Measurements from ENCODE around the gene RYK.
"Not testable (repeated sequence)": the region's sequence is repeated elsewhere in the genome, so short reads cannot be mapped to it uniquely, and the experiment has no call there.

The RYK gene

DNA sequence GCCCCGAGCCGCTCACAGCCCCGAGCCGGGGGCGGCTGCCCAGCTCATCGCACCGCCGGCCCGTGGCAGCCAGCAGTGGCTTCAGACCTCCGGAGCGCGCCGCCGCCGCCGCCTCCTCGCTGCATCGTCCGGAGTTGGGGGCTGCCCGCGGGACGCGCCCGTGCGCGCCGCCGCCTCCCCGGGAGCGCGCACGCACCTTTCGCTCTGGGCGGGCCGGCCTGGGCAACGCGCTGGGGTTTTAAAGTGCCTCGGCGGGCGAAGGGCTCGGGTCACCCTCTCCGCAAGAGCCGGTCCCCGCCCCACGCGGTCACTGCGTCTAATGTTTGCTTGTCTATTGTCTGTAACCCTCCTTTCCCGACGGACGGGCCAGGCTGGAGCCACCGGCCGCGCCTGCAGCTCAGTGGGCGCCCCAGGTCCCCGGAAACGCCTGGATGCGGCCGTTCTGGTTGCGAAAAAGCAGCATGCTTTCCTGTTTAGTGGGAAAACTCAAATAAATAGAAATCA lies at the start of gene RYK:
TSS of gene RYK (minus strand) at position 143 of the 504 bp plus-strand sequence. CDS start 205 bp downstream, outside the sequence.
- DNase-seq: peak; percentile 83

DNA sequence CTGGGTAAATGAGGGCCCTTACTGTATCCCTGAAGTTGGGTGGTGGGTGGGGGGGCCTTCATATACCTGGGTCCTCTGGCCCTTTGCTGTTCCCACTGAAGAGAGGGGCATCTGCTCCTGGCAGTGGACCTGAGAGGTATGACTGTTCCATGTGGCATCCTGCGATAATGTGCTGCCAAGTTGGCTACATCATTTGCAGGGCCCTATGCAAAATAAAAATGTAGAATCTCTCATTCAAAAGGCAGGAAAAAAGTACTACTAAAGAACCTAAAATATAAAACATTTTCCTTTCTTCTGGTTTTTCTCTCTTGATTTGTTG lies 49.2 kb upstream of the RYK start:
- DNase-seq: no peak

DNA sequence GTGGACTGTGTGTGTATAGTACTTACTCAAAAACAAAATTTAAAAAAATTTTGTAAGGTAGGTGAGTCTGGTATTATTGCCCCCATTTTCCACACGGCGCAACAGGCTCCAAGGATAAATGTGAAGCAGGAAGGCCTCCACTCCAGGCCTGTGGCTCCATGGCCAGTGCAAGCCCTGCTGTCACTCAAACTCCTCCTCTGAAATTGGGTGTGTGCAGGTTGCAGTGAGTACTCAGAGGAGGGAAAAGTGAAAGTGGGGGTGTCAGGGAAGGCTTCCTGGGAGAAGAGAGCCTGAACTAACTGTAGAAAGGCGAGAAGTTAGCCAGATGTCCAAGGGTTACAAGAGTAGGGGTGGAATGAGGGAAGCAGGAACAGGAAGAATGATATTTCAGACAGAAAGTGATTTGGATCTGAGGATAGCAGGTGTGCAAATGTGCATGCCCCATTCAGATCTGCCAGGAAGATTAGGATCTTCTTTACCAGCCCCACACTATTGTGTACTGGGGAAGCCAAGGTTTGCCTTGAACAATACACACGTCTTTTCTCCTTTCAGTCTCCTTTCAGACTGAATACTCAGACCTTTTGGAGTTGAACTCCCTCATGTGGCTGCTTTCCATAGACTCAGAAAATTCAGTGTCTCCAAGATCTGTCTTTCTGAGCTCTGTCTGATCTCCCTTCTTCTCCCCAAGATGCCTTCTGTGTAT lies 48.7 kb upstream of the RYK start:
- no peak for DNase-seq

DNA sequence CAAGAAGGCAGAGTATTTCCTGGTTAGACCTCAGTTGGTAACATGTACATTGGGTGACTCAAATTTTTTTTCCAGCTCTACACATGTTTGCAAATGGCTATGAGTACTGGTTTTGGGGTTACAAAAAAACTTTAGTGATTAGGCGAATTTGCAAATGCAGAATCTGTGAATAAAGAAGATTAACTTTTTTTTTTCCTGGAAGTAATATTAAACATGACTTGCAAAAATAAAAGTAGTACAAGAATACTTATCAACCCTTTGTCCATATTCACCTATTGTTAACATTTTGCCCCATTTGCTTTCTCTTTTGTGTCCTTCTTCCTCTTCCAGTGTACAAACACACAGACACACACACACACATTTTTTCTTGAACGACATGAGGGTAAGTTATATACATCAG lies 47.6 kb upstream of the RYK start:
- no peak for DNase-seq

DNA sequence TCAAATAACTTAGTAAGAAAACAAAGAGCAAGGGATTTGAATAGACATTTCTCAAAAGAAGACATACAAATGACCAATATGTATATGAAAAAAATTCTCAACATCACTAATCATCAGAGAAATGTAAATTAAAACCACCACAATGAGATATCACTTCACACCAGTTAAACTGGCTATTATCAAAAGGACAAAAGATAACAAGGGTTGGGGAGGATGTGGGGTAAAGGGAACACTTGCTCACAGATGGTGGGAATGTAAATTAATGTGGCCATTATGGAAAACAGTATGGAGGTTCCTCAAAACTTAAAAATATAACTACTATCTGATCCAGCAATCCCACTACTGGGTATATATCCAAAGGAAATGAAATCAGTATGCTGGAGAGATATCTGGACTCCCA lies 46.0 kb upstream of the RYK start:
- no peak for DNase-seq

DNA sequence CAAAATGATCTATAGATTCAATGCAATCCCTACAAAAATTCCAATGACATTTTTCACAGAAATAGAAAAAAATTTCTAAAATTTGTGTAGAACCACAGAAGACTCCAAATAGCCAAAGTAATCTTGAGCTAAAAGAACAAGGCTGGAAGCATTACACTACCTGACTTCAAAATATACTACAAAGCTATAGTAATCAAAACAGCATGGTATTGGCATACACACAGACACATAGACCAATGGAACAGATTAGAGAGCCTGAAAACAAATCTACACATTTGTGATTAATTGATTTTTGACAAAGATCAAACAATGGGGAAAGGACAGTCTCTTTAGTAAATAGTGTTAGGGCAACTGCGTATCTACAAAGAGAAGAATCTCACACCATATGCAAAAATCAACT lies 45.3 kb upstream of the RYK start:
- DNase-seq: no peak

DNA sequence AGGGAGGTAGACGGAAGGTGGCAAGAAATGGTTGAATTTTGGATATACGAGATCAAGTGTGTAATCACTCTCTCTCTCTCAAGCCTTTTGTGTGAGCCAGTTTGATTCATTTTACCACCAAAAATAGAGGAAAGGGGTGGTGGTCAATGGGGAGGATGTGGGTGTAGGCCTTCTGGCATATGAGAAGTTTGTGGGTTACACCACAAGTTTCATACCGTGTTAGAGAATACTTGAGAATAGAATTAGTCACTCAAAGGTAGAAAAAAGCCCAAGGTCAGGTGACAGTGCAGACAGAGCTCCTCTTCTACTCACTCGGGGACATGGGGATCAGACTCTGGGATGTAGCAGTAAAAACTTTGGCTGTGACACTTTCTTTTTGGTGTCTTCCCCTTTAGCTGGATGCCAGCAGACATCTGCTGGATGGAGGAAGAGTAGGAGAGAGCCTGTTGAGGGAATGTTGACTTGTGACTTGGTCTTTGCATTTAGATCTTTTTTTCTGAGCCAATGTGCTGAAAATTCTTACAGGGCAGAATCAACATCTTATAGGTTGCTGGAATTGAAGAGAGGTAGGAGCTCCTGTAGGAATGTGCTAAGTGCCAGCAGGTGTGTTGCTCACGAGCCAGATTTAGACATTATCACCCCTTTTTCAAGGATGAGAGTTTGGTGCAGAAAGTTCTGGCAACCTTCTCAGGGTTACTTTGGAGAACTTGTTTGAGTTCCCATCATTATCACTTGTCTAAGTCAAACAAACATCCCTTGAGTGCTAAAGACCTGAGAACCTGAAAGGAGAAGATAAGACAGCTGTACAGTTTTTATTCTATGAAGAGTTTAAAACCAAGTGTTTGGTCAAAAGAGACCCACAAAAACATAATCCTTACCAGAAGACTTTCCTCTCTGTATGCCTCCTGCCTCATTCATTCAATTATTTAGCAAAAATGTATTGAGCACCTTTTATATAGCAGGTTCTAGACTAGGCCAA lies 43.9 kb upstream of the RYK start:
- DNase-seq: peak; percentile 44

DNA sequence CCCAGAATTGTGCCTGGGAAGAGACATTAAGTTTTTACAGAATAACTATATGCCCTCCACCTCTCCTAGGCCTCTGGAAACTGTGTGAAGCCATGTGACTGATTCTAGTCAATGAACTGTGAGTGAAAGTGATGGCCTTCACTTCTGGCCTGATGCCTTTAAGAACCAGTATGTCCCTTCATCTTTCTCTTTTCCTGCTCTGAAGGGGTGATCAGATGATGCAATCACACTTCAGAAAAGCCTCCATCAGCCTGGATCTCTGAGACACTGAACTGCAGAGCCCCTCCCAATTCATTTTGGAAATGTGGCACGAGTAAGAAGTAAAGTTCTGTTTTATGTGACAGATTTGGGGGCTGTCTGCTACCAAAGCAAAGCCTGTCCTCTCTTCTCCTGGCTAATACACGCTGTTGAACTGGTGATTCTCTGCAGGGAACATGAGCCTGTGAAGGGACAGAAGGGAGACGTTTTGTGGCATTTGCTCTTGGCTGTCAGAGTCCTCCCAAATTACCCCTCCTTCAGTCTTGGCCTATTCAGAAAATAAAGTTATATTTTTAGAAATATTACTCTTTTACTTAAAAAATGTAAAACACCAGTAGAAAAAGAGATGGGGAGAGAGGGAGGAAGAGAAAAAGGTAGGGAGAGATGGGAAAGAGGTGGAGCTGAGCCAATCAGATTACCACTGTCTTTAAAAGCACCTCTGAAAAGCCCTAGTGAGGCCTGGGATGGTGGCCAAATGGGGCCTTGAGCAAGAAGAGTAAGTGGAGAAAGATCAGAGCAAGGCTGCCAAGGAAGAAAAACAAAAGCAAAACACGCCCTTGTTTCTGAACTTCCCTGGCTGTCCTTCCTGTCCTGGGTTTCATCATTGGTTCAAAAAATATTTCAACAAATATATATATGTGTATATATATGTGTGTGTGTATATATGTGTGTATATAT lies 40.9 kb upstream of the RYK start:
- DNase-seq: no peak

DNA sequence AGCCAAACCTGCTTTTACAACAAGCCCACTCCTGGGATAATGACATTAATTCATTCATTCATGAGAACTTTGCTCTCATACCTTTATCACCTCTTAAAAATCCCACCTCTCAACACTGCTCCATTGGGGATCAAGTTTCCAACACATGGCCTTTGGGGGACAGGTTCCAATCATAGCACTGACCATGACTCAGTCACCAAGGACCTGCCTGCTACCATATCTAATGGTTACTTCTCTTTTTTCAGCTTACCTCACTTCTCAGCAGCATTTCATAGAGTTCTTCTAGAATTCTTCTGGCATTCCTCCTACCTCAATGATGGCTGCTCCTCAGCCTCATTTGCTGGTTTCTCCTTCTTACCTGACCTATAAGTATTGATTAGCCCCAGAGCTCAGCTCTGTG lies 36.9 kb upstream of the RYK start:
- no peak for DNase-seq

DNA sequence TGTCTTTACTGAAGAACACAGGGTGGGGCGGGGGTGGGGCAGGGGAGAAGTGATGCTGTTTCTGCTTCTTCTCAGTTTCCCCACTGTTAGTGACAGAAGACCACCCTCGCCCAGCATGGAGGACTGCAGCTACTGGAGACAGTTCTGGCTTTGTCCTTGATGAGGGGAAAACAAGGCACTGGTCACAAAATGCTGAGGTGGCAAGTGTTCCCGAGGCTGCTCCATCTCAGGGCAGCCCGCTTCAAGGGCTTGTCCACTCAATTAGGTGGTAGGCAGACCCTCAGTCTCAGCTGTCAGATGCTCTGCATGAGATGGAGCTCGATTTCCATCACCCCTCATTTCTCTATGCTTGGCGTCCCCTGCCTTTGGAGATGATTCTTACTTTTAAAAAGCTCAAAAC lies 33.8 kb upstream of the RYK start:
- DNase-seq: no peak

DNA sequence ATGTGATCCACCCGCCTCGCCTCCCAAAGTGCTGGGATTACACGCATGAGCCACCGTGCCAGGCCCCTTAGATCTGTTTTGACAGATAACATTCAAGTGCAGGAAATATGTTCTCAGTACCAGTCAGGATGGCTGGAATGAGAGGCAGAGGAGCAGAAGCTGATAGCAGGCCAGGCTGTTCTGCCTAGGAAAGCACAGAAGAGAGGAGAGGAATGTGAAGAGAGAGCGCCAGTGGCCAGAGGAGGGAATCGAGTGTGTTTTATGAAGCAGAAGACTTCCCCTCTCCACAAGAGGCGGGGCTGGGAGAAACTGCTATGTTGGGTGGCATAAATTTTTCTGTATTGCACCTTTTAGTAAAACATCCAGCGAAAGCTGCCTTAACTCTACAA lies 32.0 kb upstream of the RYK start:
- no peak for DNase-seq

DNA sequence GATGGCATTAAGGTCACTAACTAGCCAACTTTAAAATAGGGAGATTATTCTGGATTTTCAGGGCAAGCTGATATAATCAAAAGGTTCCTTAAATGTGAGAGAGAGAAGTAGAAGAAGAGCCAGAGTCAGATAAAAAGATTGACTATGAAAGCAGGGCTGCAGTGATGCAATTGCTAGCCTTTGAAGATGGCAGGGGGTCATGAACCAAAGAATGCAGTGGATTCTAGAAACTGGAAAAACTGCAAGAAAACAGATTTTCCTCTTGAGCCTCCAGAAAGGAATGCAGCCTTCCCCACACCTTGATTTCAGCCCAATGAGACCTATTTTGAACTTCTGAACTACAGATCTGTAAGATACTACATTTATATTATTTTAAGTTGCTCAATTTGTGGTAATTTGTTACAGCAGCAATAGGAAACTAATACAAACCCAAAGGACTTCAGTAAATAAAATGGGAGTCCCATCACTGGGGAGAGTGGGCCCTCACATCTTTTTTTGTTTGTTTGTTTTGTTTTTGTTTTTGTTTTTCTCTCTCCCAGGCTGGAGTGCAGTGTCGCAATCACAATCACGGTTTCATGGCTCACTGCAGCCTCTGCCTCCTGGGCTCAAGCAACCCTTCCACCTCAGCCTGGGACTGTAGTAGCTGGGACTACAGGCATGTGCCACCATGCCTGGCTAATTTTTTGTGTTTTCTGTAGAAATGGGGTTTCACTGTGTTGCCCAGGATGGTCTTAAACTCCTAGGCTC lies 31.4 kb upstream of the RYK start:
- no peak for DNase-seq

DNA sequence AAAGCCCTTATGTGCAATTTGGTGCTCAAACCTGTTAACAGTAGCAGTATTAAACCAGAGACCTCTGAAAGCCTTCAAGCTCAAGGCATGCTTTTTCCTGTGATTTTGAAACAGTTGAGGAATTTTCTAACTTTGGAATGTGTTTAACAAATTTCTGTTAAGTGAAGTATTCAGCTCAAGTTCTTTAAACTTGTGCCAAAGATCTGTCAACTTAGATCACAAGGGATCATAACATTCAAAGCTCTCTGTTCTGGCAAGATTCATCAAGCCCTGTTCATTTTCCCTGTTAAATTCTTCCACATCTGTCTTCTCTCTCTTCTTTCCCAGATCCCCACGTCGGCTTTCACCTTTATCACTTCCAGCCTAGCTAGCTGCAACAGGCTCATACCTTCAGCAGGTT lies 28.8 kb upstream of the RYK start:
- no peak for DNase-seq

DNA sequence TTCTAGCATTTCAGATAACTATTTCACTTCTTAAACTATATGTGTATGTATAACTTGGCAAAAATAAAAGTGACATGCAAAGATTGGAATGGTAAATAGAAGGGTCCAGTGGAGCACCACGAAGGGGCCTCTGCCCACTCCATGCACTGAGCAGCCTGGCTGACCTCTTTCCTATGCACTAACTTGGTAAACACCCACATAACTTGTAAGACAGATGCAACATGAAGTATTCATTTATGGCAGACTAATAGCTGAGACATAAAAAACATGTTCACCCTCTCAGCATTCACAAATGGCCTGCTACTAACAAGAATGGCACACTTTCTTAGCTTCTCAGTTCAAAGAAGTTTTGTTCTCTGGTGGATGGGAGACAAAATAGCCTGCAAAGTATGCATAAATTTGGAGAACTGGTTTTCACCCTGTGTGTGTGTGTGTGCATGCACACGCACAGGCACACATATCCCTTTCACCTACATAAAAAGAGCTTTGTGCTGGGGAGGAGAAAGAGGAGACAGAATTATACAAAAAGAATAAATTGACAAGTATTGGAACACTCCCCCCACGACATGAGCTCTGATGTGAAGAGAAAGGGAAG lies 26.5 kb upstream of the RYK start:
- DNase-seq: no peak

DNA sequence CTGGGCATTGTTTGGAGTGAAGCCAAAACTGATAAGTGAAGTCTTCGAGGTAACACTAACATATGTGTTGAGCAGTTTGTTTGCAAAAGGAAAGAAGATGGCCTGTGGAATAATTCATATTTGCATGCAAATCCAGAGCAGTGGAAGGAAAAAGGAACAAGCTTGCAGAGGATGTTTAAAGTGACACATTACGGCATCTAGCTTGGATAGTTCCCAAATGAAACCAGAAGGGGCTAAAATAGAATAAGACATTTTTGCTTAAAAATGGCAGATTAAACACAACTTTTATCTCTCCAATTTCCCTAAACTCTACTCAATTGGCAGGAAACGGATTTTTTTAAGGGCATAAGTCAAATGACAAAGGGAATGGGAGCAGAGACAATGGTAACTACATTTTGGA lies 25.4 kb upstream of the RYK start:
- DNase-seq: no peak

DNA sequence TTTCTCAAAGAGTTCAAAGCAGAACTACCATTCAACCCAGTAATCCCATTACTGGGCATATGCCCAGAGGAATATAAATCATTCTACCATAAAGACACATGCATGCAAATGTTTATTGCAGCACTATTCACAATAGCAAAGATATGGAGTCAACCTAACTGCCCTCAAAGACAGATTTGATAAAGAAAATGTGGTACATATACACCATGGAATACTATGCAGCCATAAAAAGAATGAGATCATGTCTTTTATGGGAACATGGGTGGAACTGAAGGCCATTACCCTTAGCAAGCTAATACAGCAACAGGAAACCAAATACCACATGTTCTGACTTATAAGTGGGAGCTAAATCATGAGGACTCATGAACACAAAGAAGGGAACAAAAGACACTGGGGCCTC lies 24.5 kb upstream of the RYK start:
- not testable (repeated sequence) for DNase-seq

DNA sequence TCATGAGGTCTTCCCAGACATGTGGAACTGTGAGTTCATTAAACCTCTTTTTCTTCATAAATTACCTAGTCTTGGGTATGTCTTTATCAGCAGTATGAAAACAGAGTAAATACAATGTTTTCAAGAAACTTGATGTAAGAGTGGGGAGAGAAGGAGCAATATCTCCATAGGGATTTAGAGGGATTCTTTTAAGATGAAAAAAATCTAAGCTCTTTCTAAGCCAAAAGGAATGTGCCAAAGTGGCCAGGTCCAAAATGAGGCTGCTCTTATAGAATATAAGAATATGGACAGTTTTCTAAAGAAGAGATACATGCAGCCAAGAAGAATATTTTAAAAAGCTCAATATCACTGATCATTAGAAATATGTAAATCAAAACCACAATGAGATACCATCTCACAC lies 23.9 kb upstream of the RYK start:
- no peak for DNase-seq

DNA sequence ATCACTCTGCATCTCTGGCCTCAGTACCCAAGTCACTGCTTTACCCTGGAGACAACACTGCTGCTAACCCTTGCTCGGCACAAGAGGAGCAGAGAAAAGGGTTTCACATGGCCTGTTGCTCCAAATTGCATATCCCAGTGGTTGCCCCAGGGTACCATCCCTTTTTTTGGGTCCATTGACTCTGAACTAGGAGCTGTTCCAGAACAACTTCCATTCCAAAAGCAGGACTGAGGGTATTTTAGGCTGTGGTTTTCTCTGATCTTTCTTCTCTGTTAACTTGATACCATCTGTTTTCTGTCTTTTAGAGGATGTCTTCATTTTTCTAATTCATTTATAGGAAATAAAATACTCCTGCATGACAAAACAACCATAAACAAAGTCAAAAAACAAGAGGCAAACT lies 17.3 kb upstream of the RYK start:
- no peak for DNase-seq

DNA sequence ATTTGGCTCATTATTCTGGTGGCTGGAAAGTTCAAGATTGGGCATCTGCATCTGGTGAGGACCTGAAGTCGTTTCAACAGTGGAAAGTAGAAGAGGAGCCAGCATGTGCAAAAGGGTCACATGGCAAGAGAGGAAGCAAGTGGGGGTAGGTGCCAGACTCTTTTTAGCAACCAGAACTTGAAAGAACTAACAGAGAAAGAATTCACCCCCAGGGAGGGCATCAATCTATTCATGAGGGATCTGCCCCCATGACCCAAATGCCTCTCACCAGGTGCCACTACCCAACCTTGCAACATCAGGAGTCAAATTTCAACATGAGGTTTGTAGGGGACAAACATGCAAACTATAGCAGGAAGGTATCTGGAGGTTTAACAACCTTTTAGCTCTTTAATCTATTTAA lies 10.3 kb upstream of the RYK start:
- no peak for DNase-seq

DNA sequence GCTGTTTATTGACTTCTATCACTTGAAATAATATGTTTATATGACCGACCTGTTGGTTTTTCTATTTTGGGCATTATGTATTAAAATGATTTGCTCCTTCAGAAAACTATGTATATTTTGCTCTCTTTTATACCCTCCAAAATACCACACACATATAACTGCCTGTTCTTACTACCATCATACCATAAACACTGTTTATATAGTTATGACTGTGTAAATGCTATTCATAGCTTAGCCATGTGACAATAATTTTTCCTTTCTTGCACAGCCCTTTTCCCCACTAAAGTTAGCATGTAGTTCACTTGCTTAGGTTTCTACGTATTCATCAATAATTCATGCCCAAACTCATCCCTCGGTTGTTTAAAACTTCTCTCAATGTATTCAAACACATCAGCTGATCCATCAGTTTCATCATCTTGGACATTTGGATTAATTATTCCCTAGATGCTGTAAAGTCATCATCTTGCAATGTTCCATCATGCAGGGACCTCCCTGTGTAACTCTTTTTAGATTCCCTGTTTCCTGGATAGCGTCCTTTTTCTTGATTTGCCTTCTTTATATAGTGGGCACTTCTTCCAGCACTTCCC lies 8.2 kb upstream of the RYK start:
- no peak for DNase-seq

DNA sequence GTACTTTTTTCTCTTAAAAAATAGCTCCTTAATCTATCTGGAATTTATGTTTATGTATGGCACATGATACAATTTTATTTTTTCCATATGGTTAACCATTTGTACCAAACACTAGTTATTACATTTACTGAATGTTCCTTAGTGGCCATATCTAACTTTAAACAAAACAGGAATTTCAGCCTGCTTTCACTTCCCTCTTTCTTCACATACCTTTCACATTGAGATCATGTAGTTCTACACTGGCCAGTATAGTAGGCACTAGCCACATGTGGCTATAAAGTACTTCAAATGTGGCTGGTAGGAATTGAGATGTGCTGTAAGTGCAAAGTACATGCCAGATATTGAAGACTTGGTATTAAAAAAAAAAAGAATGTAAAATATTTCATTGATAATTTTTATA lies 4.7 kb upstream of the RYK start:
- no peak for DNase-seq
